HL-60 (cell line): ENCODE measurements around the gene CCSER1.

ENCODE experiments used
- DNase-seq, 2 experiments: peaks; one replicate each; pipeline ENCODE4 v3.0.0-alpha.2; 2010 to 2020; ENCODE audit warnings: low read depth in 1 of 2, low spot score in 1 of 2
- H3K27ac ChIP-seq: fragments of 250-450 bp; sonication (Bioruptor Pico); replicated peaks from 2 replicates; pipeline ENCODE4 v1.5.1; 2020; ENCODE audit warnings: mild to moderate bottlenecking, moderate library complexity
- H3K27me3 ChIP-seq: fragments of 250-450 bp; sonication (Bioruptor Pico); 2 replicates; pipeline ENCODE4 v1.5.1; 2021; ENCODE audit warnings: mild to moderate bottlenecking, moderate library complexity; ENCODE audit not compliant: insufficient read depth, poor library complexity, severe bottlenecking
- H3K4me3 ChIP-seq: replicated peaks from 2 replicates; pipeline ENCODE4 v1.5.1; 2011; ENCODE audit warnings: mild to moderate bottlenecking, control low read depth, low read length; ENCODE audit not compliant: insufficient read depth
- CTCF ChIP-seq: IDR thresholded peaks from one replicate; pipeline ENCODE4 v1.5.1; 2011; ENCODE audit warnings: low read length, control low read depth, inconsistent platforms; ENCODE audit not compliant: insufficient read depth
- GABPA ChIP-seq: IDR thresholded peaks from 2 replicates; pipeline ENCODE4 v1.6.1; 2012; ENCODE audit warnings: low read depth
- POLR2AphosphoS5 ChIP-seq: IDR thresholded peaks from 2 replicates; pipeline ENCODE4 v1.6.1; 2012; ENCODE audit warnings: low read depth
- REST ChIP-seq: IDR thresholded peaks from 2 replicates; pipeline ENCODE4 v1.6.1; 2012; ENCODE audit warnings: low read depth; ENCODE audit not compliant: insufficient replicate concordance
- SPI1 ChIP-seq: IDR thresholded peaks from 2 replicates; pipeline ENCODE4 v1.6.1; 2012; ENCODE audit warnings: low read depth, mild to moderate bottlenecking, borderline replicate concordance

CCSER1 gene

GRCh38 chr4:90081432-90082144 is 45.6 kb upstream of the CCSER1 start:
- Histone ChIP-seq H3K27ac (no peak overlapping the region), H3K27me3 (no peaks in the 10 kb centered on the region), H3K4me3 (no peak overlapping the region)
- no peak for TF ChIP-seq SPI1
- TF ChIP-seq REST, result no peak
- no peak for TF ChIP-seq POLR2AphosphoS5
- TF ChIP-seq GABPA, result no peak
- TF ChIP-seq CTCF, result no peak
- DNase-seq, result no peak

- no peak overlapping the region for H3K4me3 ChIP-seq
- no peak for DNase-seq
- no peak for TF ChIP-seq REST
- TF ChIP-seq GABPA, result no peak
- no peak for TF ChIP-seq CTCF
- TF ChIP-seq POLR2AphosphoS5, result no peak
- TF ChIP-seq SPI1, result no peak
- H3K27me3 ChIP-seq, result no peaks in the 10 kb centered on the region
- H3K27ac ChIP-seq, result no peak overlapping the region
Observed at GRCh38 chr4:90082449-90082848, 44.7 kb upstream of the CCSER1 start.

GRCh38 chr4:90084277-90084966 is 42.8 kb upstream of the CCSER1 start:
- DNase-seq, result no peak
- no peak overlapping the region for H3K4me3 ChIP-seq
- no peak overlapping the region for H3K27ac ChIP-seq
- TF ChIP-seq CTCF, result no peak
- TF ChIP-seq REST, result no peak
- no peak for TF ChIP-seq POLR2AphosphoS5
- no peak for TF ChIP-seq GABPA
- no peaks in the 10 kb centered on the region for H3K27me3 ChIP-seq
